Measurements from ENCODE around the gene IL6.
A peak's percentile ranks its signal among the peaks of the same experiment; 100 is the strongest.
"Not testable (repeated sequence)": the region's sequence is repeated elsewhere in the genome, so short reads cannot be mapped to it uniquely, and the experiment has no call there.

Gene IL6

DNA sequence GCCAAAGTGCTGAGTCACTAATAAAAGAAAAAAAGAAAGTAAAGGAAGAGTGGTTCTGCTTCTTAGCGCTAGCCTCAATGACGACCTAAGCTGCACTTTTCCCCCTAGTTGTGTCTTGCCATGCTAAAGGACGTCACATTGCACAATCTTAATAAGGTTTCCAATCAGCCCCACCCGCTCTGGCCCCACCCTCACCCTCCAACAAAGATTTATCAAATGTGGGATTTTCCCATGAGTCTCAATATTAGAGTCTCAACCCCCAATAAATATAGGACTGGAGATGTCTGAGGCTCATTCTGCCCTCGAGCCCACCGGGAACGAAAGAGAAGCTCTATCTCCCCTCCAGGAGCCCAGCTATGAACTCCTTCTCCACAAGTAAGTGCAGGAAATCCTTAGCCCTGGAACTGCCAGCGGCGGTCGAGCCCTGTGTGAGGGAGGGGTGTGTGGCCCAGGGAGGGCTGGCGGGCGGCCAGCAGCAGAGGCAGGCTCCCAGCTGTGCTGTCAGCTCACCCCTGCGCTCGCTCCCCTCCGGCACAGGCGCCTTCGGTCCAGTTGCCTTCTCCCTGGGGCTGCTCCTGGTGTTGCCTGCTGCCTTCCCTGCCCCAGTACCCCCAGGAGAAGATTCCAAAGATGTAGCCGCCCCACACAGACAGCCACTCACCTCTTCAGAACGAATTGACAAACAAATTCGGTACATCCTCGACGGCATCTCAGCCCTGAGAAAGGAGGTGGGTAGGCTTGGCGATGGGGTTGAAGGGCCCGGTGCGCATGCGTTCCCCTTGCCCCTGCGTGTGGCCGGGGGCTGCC is at the start of gene IL6:
TSS of gene IL6 (plus strand) at position 294 of the 807 bp plus-strand sequence. CDS start at position 357, 63 bp downstream.
- DNase-seq = peak; percentile 96

DNA sequence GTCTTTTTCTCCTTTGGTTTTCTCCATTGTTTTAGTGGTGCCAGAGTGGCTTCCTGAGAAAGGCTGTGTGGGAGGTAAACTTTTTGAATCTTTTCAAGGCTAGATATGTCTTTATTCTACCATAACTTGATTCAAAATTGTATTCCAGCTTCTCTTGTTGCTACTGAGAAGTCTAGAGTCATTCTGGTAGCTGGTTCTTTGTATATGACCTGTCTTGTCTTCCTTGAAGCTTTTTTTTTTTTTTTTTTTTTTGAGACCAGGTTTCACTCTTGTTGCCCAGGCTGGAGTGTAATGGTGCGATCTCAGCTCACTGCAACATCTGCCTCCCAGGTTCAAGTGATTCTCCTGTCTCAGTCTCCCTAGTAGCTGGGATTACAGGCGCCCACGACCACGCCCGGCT is 49.7 kb upstream of the IL6 start:
- not testable (repeated sequence) for DNase-seq

- DNase-seq = no peak
Measured at GRCh38 chr7:22677680-22678079, 49.3 kb upstream of the IL6 start.

DNA sequence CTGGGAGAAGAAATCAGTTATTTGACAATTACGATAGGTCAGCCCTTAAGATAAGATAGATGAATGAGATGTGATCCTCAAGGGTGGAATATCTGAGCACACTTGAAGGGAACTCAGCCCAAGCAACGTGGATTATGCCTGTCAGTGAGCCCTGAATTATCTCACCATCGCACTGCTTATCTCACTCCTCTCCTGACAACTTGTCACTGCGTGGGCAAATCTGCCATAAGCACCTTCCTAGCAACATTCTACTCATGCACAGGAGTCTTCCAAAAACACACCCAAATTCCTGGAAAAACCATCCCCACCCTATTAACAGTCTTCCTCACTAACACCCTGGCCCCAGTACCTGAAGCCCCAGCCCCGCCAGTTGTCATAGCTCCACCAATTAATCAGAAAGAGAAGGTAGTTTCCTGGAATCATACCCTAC is 46.5 kb upstream of the IL6 start:
- DNase-seq = no peak

DNA sequence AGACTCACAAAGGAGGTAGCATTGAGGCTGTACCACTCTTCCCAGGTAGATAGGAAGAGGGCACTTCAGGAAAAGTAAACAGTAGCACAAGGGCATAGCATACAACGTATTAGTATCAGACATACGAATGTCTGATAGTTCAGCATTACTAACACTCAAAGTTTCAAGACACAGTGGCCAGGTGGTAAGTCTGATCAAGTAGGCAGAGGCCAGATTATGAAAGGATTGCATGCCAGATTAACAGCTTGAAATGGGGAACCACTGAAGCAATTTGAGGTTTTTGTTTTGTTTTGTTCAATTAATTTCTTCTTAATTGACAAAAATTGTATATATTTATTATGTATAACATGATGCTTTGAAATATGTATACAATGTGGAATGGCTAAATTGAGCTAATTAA is 45.7 kb upstream of the IL6 start:
- no peak for DNase-seq

DNA sequence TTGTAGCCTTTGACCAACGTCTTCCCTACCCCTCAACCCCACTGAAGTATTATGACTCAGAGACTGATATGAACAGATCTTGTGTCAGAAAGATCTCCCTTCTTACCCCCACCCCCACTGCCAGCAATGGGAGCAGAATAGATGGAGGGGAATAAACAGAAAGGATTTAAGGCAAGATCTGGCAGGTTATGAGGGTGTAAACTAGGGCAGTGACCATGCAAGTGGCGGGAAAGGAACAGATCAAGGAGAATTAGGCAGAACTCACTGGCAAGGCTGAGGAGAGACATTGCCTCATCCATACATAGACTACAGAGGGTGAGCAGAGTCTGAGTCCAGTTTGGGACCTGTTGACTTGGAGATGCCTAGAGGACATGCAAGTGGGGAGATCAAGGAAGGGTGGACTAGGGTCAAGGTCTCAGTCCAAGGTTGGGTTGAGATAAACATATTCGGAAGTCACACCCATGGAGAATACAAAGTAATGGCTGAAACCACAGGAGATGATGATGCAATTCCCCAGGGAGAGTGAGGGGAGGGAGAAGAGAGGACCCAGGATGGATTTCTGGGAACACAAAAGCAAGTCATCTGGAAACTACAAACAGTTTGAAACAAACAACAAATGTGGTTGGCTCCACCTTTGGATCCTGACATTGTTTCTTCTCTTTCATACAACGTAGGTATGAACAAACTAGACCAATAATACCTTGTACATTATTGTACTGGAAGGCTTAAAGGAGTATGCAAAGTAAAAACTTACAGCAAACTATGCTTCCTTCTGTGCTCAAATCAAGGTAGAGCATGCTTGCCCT is 44.9 kb upstream of the IL6 start:
- DNase-seq = no peak

DNA sequence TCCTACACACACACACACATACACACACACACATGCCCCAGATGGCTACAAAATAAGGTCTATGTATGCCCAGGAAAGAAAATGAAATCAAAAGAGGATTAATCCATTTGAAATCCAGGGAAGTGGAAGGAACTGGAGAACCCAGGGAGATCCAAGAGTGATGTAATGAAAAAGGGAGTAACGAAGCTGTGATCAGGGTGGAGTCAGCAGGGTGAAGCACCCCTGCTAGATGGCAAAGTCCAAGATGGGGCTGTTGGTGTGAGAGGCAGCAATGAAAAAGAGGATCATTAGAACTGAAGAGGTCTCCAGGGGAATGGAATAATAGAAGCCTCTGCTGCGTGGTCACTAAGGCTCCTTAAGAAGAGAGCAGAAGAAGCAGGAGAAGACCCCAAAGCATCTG is 43.6 kb upstream of the IL6 start:
- DNase-seq = no peak

GRCh38 chr7:22686620-22687019 is 40.4 kb upstream of the IL6 start:
- DNase-seq = no peak

- no peak for DNase-seq
Measured at GRCh38 chr7:22688084-22688483, 38.9 kb upstream of the IL6 start.

- not testable (repeated sequence) for DNase-seq
Measured at GRCh38 chr7:22688934-22689333, 38.1 kb upstream of the IL6 start.

- no peak for DNase-seq
Measured at GRCh38 chr7:22694597-22695207, 32.3 kb upstream of the IL6 start.

GRCh38 chr7:22695476-22696132 is 31.4 kb upstream of the IL6 start:
- DNase-seq = no peak

DNA sequence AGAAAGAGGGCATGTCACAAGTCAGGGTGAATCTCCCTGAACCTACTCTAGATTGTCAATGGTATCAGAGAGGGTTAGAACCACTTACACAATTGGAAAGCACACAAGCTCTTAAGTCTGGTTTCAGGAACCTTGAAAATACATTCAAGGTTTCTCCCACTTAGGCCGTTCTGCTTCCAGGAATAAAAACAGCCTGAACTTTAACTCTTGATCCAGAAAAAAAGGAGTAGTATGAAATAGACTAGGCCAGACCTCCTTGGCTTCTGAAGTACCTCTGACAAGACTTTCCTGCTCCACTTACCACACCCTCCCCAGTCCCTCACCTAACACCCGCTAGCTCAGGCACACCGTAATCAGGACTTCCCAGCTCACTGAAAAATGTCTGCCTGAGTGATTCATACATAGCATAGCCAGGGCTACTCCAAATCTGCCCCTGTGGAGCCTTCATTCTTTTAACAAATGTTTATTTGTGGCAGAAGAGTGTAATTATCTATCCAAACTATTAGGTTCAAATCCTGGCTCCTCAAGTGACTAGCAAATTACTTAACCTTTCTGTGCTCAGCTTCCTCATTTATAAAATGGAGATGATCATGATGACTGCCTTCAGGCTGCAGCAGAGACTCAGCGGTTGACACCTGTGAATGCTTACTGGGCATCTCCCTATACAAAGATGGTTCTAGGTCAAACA is 30.3 kb upstream of the IL6 start:
- peak; percentile 85 for DNase-seq

GRCh38 chr7:22697322-22697859 is 29.6 kb upstream of the IL6 start:
- no peak for DNase-seq

DNA sequence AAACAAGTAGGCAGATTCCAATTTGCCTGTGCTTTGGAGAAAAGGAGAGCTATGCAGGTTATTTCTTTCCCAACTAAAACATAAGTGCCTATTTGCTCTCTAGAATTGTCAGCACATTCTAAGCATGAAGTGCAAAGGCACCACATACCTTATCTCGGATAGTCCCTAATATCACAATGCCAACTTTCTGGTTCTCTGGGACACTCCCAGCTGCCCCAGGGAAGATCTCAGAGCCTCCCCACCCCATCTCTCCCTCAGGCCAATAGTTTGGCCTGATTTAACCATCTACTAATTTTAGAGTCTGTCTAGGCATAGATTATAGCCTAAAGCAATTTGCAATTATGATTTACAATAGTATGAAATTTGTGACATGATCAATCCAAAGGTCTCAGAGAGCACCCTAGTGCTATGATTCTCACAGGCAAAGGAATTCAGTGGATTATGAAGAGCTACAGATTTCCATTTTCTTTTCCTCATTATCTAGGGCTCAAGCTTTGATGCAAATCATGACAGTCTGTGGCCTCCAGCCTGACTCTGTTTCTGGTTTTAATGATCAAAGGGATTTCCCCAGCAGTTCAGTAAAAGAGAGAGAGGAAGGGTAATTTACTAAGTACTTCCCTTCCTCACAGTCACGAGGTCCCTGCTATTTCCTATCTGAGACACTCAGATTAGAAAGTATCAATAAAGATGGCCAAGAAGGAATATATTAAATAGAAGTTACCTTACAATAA is 29.0 kb upstream of the IL6 start:
- peak; percentile 71 for DNase-seq

DNA sequence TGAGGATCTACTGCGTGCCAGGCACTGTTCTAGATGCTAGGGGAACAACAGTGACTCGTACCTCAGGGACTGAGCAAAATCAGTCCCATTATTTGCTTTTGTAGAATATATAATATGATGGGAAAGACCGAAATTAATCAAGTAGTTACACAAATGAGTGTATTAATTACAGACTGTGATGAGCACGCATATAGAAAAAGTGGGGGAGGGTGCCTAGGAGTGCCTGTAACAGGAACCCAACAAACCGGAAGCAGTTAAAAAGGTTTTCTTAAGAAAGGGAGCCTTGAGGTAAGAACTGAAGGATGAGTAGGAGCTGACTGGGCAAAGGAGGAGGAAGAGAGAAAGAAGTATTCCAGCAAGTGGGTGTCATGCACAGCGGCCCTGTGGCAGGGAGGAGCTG is 28.2 kb upstream of the IL6 start:
- DNase-seq = no peak

DNA sequence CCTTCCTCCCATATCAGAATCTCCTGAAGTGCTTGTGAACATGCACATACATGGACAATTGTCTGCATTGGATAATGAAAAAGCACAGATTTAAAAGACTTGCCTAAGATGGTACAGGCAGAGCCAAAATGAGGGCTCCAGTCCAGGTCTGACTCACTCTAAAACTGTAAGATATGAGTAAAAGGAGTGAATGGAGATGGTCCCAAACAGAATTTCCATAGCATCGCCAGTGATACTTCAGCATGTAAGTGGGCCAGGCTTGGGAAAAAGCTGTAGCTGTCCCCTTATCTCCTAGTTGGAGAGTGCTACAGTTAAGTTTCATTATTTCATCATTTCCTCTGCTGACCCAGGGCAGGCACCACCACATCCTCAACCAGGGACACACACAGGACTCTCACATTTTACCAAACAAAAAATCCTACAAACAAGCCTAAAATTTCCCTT is 26.4 kb upstream of the IL6 start:
- no peak for DNase-seq

DNA sequence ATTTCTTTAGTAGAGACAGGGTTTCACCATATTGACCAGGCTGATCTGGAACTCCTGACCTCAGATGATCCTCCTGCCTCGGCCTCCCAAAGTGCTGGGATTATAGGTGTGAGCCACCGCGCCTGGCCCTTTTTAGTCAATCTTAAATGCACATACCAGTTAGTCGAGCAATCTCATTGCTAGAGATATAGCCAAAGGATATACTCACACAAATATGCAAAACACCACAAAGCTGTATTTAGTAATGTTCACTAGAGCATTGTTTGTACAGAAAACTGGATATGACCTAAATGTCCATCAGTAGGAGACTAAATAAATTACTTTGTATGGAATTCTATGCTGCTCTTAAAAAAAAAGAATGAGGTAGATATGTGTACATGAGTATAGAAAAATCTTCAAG is 24.5 kb upstream of the IL6 start:
- no peak for DNase-seq

GRCh38 chr7:22703107-22703855 is 23.7 kb upstream of the IL6 start:
- peak; percentile 86 for DNase-seq

GRCh38 chr7:22703978-22704610 is 22.9 kb upstream of the IL6 start:
- DNase-seq = not testable (repeated sequence)
